Panc1 (cell line): Measurements from ENCODE around the gene GPHA2.

Experiments used
- POLR2AphosphoS5 ChIP-seq: IDR thresholded peaks from 2 replicates; pipeline ENCODE4 v1.6.1; 2012; ENCODE audit warnings: mild to moderate bottlenecking, low read depth, low read length, moderate library complexity
- TCF7L2 ChIP-seq: IDR thresholded peaks from 2 replicates; pipeline ENCODE4 v1.6.1; 2011; ENCODE audit warnings: mild to moderate bottlenecking, low read depth, low read length, inconsistent platforms
- TF ChIP-seq, protein P1 (sequence below): fragments of 450-650 bp; IDR thresholded peaks from 2 replicates; pipeline ENCODE4 v1.5.1; 2017; ENCODE audit warnings: mild to moderate bottlenecking
- TF ChIP-seq, protein P2 (sequence below), 2 experiments: IDR thresholded peaks; 2 replicates each; pipeline ENCODE4 v1.6.1; 2011 to 2012; ENCODE audit warnings: low read depth in 2 of 2, control low read depth in 1 of 2, low read length in 1 of 2, mild to moderate bottlenecking in 1 of 2, moderate library complexity in 1 of 2; ENCODE audit not compliant: insufficient read depth in 1 of 2

DNA sequence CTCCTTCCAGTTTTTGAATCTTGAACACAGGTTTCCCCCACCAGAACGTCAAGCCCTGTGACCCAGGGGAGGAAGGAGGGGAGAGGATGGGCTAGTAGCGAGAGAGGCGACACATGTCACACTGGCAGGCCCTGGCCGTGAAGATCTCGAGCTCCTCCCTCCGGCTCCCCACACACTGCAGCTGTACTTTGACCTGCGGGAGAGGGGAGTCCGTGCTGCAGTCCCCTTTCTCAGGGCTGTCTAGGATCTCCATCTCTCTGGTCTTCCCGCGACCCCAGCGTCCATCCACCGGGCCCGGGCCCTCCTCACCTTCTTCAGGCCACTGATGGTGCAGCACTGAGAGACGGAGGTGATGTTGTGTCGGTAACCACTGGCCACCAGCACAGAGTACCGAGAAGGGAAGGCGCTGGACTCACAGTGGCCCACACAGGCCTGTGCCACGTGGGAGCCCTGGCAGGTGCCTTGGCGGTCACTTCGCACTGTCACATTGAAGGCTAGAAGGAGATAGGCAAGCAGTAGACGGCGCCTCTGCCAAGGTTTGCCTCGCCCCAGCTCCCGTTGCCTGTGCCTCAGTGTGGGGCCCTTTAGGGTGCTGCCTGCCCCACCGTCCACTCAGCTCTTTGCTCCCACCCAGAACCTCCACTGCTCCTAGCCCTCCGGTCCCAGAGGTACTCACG is 873 bp downstream of the GPHA2 start:
- TF ChIP-seq, protein P1, sequence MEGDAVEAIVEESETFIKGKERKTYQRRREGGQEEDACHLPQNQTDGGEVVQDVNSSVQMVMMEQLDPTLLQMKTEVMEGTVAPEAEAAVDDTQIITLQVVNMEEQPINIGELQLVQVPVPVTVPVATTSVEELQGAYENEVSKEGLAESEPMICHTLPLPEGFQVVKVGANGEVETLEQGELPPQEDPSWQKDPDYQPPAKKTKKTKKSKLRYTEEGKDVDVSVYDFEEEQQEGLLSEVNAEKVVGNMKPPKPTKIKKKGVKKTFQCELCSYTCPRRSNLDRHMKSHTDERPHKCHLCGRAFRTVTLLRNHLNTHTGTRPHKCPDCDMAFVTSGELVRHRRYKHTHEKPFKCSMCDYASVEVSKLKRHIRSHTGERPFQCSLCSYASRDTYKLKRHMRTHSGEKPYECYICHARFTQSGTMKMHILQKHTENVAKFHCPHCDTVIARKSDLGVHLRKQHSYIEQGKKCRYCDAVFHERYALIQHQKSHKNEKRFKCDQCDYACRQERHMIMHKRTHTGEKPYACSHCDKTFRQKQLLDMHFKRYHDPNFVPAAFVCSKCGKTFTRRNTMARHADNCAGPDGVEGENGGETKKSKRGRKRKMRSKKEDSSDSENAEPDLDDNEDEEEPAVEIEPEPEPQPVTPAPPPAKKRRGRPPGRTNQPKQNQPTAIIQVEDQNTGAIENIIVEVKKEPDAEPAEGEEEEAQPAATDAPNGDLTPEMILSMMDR = no peak
- TF ChIP-seq TCF7L2 (no peak), POLR2AphosphoS5 (no peak)
- TF ChIP-seq, protein P2, sequence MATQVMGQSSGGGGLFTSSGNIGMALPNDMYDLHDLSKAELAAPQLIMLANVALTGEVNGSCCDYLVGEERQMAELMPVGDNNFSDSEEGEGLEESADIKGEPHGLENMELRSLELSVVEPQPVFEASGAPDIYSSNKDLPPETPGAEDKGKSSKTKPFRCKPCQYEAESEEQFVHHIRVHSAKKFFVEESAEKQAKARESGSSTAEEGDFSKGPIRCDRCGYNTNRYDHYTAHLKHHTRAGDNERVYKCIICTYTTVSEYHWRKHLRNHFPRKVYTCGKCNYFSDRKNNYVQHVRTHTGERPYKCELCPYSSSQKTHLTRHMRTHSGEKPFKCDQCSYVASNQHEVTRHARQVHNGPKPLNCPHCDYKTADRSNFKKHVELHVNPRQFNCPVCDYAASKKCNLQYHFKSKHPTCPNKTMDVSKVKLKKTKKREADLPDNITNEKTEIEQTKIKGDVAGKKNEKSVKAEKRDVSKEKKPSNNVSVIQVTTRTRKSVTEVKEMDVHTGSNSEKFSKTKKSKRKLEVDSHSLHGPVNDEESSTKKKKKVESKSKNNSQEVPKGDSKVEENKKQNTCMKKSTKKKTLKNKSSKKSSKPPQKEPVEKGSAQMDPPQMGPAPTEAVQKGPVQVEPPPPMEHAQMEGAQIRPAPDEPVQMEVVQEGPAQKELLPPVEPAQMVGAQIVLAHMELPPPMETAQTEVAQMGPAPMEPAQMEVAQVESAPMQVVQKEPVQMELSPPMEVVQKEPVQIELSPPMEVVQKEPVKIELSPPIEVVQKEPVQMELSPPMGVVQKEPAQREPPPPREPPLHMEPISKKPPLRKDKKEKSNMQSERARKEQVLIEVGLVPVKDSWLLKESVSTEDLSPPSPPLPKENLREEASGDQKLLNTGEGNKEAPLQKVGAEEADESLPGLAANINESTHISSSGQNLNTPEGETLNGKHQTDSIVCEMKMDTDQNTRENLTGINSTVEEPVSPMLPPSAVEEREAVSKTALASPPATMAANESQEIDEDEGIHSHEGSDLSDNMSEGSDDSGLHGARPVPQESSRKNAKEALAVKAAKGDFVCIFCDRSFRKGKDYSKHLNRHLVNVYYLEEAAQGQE (IDR thresholded peaks at IDR 0.05; ENCODE audit: insufficient read depth in 1 of 2, low read depth in 2 of 2, low read length in 1 of 2) = no peak
